HepG2 (cell line): ENCODE measurements around the gene ERO1A. TPM values are rescaled to one million over a fixed set of nuclear protein-coding genes. Genes with fewer than 3 reads are reported as not detected.

Experiments used
- AGO1 ChIP-seq: fragments of 200-400 bp; formaldehyde crosslinking; IDR thresholded peaks from 2 replicates; pipeline ENCODE4 v1.6.1; 2017; ENCODE audit warnings: mild to moderate bottlenecking, low read depth, low read length, moderate library complexity; ENCODE audit not compliant: poor library complexity, severe bottlenecking
- ARID2 ChIP-seq: sonication (generic); formaldehyde crosslinking; IDR thresholded peaks from 2 replicates; pipeline ENCODE4 v1.8.1; 2022; ENCODE audit warnings: mild to moderate bottlenecking, missing genetic modification reagents, borderline replicate concordance
- ATF1 ChIP-seq: IDR thresholded peaks from 2 replicates; pipeline ENCODE4 v1.6.1; 2016; ENCODE audit warnings: mild to moderate bottlenecking, control low read depth
- ATM ChIP-seq: fragments of 450-650 bp; IDR thresholded peaks from 2 replicates; pipeline ENCODE4 v1.7.1; 2017; ENCODE audit warnings: mild to moderate bottlenecking, borderline replicate concordance
- FUBP1 ChIP-seq: sonication (generic); formaldehyde crosslinking; IDR thresholded peaks from 2 replicates; pipeline ENCODE4 v1.5.1; 2020; ENCODE audit warnings: missing genetic modification reagents, mild to moderate bottlenecking, borderline replicate concordance
- KAT2B ChIP-seq: fragments of 150-350 bp; IDR thresholded peaks from 2 replicates; pipeline ENCODE4 v1.6.1; 2014; ENCODE audit warnings: low read depth, low read length, borderline replicate concordance
- NR1H2 ChIP-seq: sonication (generic); formaldehyde crosslinking; IDR thresholded peaks from 2 replicates; pipeline ENCODE4 v1.8.1; 2022; ENCODE audit warnings: low read depth, missing genetic modification reagents, borderline replicate concordance
- PBX3 ChIP-seq: sonication (generic); formaldehyde crosslinking; IDR thresholded peaks from 2 replicates; pipeline ENCODE4 v1.8.1; 2023; ENCODE audit warnings: missing genetic modification reagents, inconsistent platforms, borderline replicate concordance
- PLSCR1 ChIP-seq: sonication (generic); formaldehyde crosslinking; IDR thresholded peaks from 2 replicates; pipeline ENCODE4 v1.5.0; 2020; ENCODE audit warnings: missing genetic modification reagents, mild to moderate bottlenecking, borderline replicate concordance
- TEAD3 ChIP-seq: optimal IDR thresholded peaks from 2 replicates; pipeline ENCODE3; 2016; ENCODE audit warnings: borderline replicate concordance
- ZHX2 ChIP-seq, 2 experiments: sonication (generic) in 1 of 2; formaldehyde crosslinking in 1 of 2; IDR thresholded peaks; 2 replicates each; pipeline versions ENCODE4 v1.6.1 to v1.9.0; 2014 to 2022; ENCODE audit warnings: antibody characterized with exemption in 1 of 2, borderline replicate concordance in 1 of 2, inconsistent platforms in 1 of 2, low read depth in 1 of 2, missing genetic modification reagents in 1 of 2
- ZNF431 ChIP-seq: sonication (generic); formaldehyde crosslinking; IDR thresholded peaks from 2 replicates; pipeline ENCODE4 v1.9.0; 2022; ENCODE audit warnings: missing genetic modification reagents, low read depth, mild to moderate bottlenecking, borderline replicate concordance
- polyA plus RNA-seq, 8 experiments: library from polyadenylated mRNA; depleted of rRNA in 3 of 8; stranded (reverse) in 7 of 8; unstranded in 1 of 8; fragments of >200 nt; fragmentation: Illumina TruSeq in 4 of 8; extraction: Trizol in 4 of 8; gene quantifications; 2 replicates each; pipeline versions ENCODE4 v1.2.1 to v1.2.3, GENCODE V29; 2011 to 2016; ENCODE audit warnings: low read depth in 4 of 8, missing spikeins in 1 of 8, mixed read lengths in 1 of 8; ENCODE audit not compliant: insufficient read depth in 1 of 8
- total RNA-seq, 5 experiments: library from RNA; depleted of rRNA; stranded (reverse); fragments of >200 nt; fragmentation: Illumina TruSeq; extraction: Trizol; gene quantifications; 2 replicates each; pipeline ENCODE4 v1.2.3, GENCODE V29; 2016; ENCODE audit warnings: low read depth in 1 of 5
- TF ChIP-seq, protein P1 (sequence below): sonication (generic); formaldehyde crosslinking; IDR thresholded peaks from 2 replicates; pipeline ENCODE4 v1.4.0; 2020; ENCODE audit warnings: missing genetic modification reagents, mild to moderate bottlenecking, borderline replicate concordance

Gene ERO1A
- total and polyA plus RNA-seq, 2 of the 13 experiments (the other 11 are each of a cell fraction or from before 2014, with no cell fraction given), result 60.3 to 137 TPM

DNA sequence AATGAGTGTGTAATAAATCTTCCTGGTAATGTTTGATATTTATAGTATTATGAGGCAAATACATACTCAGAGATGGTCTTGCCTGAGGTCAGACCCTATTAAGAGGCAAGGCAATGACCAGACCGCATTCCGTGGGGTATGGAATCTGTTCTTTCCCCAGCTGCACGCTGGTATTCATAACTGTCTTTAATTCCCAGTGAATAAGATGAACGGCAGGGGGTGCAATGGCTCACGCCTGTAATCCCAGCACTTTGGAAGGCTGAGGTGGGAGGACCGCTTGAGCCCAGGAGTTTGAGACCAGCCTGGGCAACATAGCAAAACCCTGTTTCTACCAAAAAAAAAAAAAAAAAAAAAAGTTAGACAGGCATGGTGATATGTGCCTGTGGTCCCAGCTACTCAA, 44.6 kb downstream of the ERO1A start (continued):
- TF ChIP-seq, protein P1, sequence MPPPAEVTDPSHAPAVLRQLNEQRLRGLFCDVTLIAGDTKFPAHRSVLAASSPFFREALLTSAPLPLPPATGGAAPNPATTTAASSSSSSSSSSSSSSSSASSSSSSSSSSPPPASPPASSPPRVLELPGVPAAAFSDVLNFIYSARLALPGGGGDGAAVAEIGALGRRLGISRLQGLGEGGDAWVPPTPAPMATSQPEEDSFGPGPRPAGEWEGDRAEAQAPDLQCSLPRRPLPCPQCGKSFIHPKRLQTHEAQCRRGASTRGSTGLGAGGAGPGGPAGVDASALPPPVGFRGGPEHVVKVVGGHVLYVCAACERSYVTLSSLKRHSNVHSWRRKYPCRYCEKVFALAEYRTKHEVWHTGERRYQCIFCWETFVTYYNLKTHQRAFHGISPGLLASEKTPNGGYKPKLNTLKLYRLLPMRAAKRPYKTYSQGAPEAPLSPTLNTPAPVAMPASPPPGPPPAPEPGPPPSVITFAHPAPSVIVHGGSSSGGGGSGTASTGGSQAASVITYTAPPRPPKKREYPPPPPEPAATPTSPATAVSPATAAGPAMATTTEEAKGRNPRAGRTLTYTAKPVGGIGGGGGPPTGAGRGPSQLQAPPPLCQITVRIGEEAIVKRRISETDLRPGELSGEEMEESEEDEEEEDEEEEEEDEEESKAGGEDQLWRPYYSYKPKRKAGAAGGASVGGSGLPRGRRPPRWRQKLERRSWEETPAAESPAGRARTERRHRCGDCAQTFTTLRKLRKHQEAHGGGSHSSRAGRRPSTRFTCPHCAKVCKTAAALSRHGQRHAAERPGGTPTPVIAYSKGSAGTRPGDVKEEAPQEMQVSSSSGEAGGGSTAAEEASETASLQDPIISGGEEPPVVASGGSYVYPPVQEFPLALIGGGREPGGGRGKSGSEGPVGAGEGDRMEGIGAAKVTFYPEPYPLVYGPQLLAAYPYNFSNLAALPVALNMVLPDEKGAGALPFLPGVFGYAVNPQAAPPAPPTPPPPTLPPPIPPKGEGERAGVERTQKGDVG (CRISPR knock-in tag), result no peak
- TF ChIP-seq PBX3 (CRISPR knock-in tag) (no peak), FUBP1 (CRISPR knock-in tag) (no peak), ATM (no peak), ARID2 (CRISPR knock-in tag) (no peak), PLSCR1 (CRISPR knock-in tag) (no peak), TEAD3 (CRISPR knock-in tag) (peak; percentile 42), ZNF431 (CRISPR knock-in tag) (no peak), ZHX2 (IDR thresholded peaks at IDR 0.05; ENCODE audit: low read depth) (no peak), ZHX2 (CRISPR knock-in tag; IDR thresholded peaks at IDR 0.05; ENCODE audit: borderline replicate concordance) (no peak), AGO1 (no peak), NR1H2 (no peak), KAT2B (no peak), ATF1 (no peak)
